K562 (cell line): Measurements from ENCODE around the gene TTYH2. TPM values are rescaled to one million over a fixed set of nuclear protein-coding genes. Genes with fewer than 3 reads are reported as not detected.
A peak's percentile ranks its signal among the peaks of the same experiment; 100 is the strongest.

Source experiments
- ATAC-seq: fragments of 200-7000 bp; cut with Tn5 transposase; 3 replicates; pipeline ENCODE4 v1.9.1; 2020; ENCODE audit warnings: moderate library complexity
- BruUV-seq: library from RNA; stranded (reverse); fragments of 400-500 nt; replicated peaks from 2 replicates; lab custom pipeline; 2021; lab: Mats Ljungman, UMichigan
- CTCF ChIA-PET: fragments of 300-600 bp; formaldehyde crosslinking; extraction: SDS; loops from one replicate; lab custom pipeline; 2021; ENCODE audit warnings: low intra/inter-chr PET ratio; lab: Yijun Ruan, JAX
- POLR2A ChIA-PET: fragments of 300-600, 350-650 bp; sonication (Branson Sonifier 250); formaldehyde crosslinking; extraction: SDS; loops from one replicate; lab custom pipeline; 2021; ENCODE audit warnings: antibody characterized with exemption, inconsistent platforms; lab: Yijun Ruan, JAX
- DNase-seq, 4 experiments: peaks; one replicate each; pipeline versions ENCODE4 v3.0.0 to v3.0.0-alpha.2; 2011 to 2018; ENCODE audit warnings: low spot score in 3 of 4, mixed read lengths in 3 of 4; ENCODE audit errors: extremely low read depth in 1 of 4
- FAIRE-seq: peaks from 2 replicates; lab custom pipeline; 2011; peaks lifted over from hg19 to GRCh38; lab: Jason Lieb, UNC
- H2AFZ ChIP-seq: 2 replicates; pipeline ENCODE4 v1.6.0; 2011; ENCODE audit warnings: low read depth, low read length, control low read depth, inconsistent platforms
- H3K27ac ChIP-seq: fragments of 200-600 bp; 3 replicates; pipeline ENCODE4 v1.8.0; 2011; ENCODE audit warnings: low read depth, mild to moderate bottlenecking, control low read depth, inconsistent platforms, low read length, moderate library complexity, mixed read lengths; ENCODE audit errors: extremely low read depth
- H3K27me3 ChIP-seq, 2 experiments: fragments of 300-600 bp in 1 of 2; 2 replicates in 1 of 2; 3 replicates in 1 of 2; pipeline versions ENCODE4 v1.6.0 to v1.8.0; 2011; ENCODE audit warnings: inconsistent platforms in 2 of 2, low read length in 2 of 2, mild to moderate bottlenecking in 1 of 2, mixed read lengths in 1 of 2, moderate library complexity in 1 of 2; ENCODE audit not compliant: control insufficient read depth in 2 of 2, insufficient read depth in 2 of 2
- H3K36me3 ChIP-seq: fragments of 300-600 bp; 3 replicates; pipeline ENCODE4 v1.8.0; 2011; ENCODE audit warnings: mild to moderate bottlenecking, low read length, inconsistent platforms; ENCODE audit not compliant: control insufficient read depth, insufficient read depth
- H3K4me1 ChIP-seq, 2 experiments: fragments of 200-600 bp in 1 of 2; replicated peaks in 1 of 2; 2 replicates in 1 of 2; 3 replicates in 1 of 2; pipeline versions ENCODE4 v1.5.1 to v1.8.0; 2011; ENCODE audit warnings: inconsistent platforms in 2 of 2, low read length in 2 of 2, mild to moderate bottlenecking in 1 of 2, mixed read lengths in 1 of 2, moderate library complexity in 1 of 2; ENCODE audit not compliant: control insufficient read depth in 2 of 2, insufficient read depth in 2 of 2
- H3K4me2 ChIP-seq: 2 replicates; pipeline ENCODE4 v1.6.1; 2011; ENCODE audit warnings: low read length, control low read depth, inconsistent platforms, mixed read lengths; ENCODE audit not compliant: insufficient read depth
- H3K4me3 ChIP-seq: fragments of 200-600 bp; sonication (generic), shearing (Covaris generic); 2 replicates; pipeline ENCODE4 v1.5.1; 2016; ENCODE audit warnings: control low read depth, inconsistent platforms
- H3K79me2 ChIP-seq: fragments of 200-600 bp; 3 replicates; pipeline ENCODE4 v1.8.0; 2011; ENCODE audit warnings: low read length, inconsistent platforms; ENCODE audit not compliant: control insufficient read depth, insufficient read depth
- H3K9ac ChIP-seq, 2 experiments: 2 replicates each; pipeline versions ENCODE4 v1.6.0 to v1.6.1; 2011; ENCODE audit warnings: low read depth in 2 of 2, low read length in 2 of 2, control low read depth in 1 of 2, inconsistent platforms in 1 of 2, mild to moderate bottlenecking in 1 of 2, mixed read lengths in 1 of 2; ENCODE audit not compliant: insufficient read depth in 1 of 2
- H3K9me1 ChIP-seq: one replicate; pipeline ENCODE4 v1.6.0; 2011; ENCODE audit warnings: inconsistent platforms, mild to moderate bottlenecking, low read length, moderate library complexity; ENCODE audit not compliant: control insufficient read depth, insufficient read depth
- H3K9me3 ChIP-seq: replicated peaks from 2 replicates; pipeline ENCODE4 v1.5.1; 2011; ENCODE audit warnings: low read depth, low read length, inconsistent platforms; ENCODE audit not compliant: control insufficient read depth, insufficient read depth
- H4K20me1 ChIP-seq: replicated peaks from 2 replicates; pipeline ENCODE4 v1.6.1; 2011; ENCODE audit warnings: low read length, inconsistent platforms, mixed read lengths; ENCODE audit not compliant: control insufficient read depth, insufficient read depth
- CBFA2T3 ChIP-seq: fragments of 450-650 bp; IDR thresholded peaks from 2 replicates; pipeline ENCODE4 v1.6.1; 2017
- EGR1 ChIP-seq: fragments of 450-650 bp; conservative IDR thresholded peaks from 2 replicates; pipeline ENCODE4 v1.6.1; 2017; ENCODE audit warnings: mild to moderate bottlenecking
- HNRNPL ChIP-seq: fragments of 200-400 bp; formaldehyde crosslinking; IDR thresholded peaks from 2 replicates; pipeline ENCODE4 v1.6.1; 2017; ENCODE audit warnings: low read depth, mild to moderate bottlenecking, low read length
- HOMEZ ChIP-seq: fragments of 250-450 bp; sonication (Bioruptor Pico); IDR thresholded peaks from 2 replicates; pipeline ENCODE4 v1.4.0; 2020; ENCODE audit warnings: mild to moderate bottlenecking, moderate library complexity
- KDM1A ChIP-seq, 2 experiments: fragments of 450-650 bp; IDR thresholded peaks; 2 replicates each; pipeline ENCODE4 v1.6.1; 2016; ENCODE audit warnings: mild to moderate bottlenecking in 2 of 2
- MEIS2 ChIP-seq: fragments of 450-650 bp; IDR thresholded peaks from 2 replicates; pipeline ENCODE4 v1.6.1; 2014; ENCODE audit warnings: mild to moderate bottlenecking; ENCODE audit not compliant: partially characterized antibody
- MTA2 ChIP-seq: fragments of 450-650 bp; IDR thresholded peaks from 2 replicates; pipeline ENCODE4 v1.6.1; 2016; ENCODE audit warnings: low read depth
- MYC ChIP-seq, 2 experiments: fragments of 250-450 bp in 1 of 2; sonication (Bioruptor Pico) in 1 of 2; IDR thresholded peaks; 2 replicates each; pipeline versions ENCODE4 v1.5.1 to v1.6.1; 2012 to 2021; ENCODE audit warnings: low read depth in 2 of 2, borderline replicate concordance in 1 of 2, improper control_type of control experiment in 1 of 2, low read length in 1 of 2, mild to moderate bottlenecking in 1 of 2, moderate library complexity in 1 of 2
- RFX1 ChIP-seq: fragments of 450-650 bp; IDR thresholded peaks from 2 replicates; pipeline ENCODE4 v1.6.1; 2016; ENCODE audit warnings: mild to moderate bottlenecking, moderate library complexity
- RHOXF2B ChIP-seq: fragments of 250-450 bp; sonication (Bioruptor Pico); conservative IDR thresholded peaks from 2 replicates; pipeline ENCODE4 v1.5.1; 2021
- TBL1XR1 ChIP-seq, 2 experiments: IDR thresholded peaks; 2 replicates each; pipeline ENCODE4 v1.6.1; 2012; ENCODE audit warnings: improper control_type of control experiment in 2 of 2, low read length in 2 of 2, mild to moderate bottlenecking in 1 of 2
- ZFP36 ChIP-seq: fragments of 150-350 bp; IDR thresholded peaks from 2 replicates; pipeline ENCODE4 v1.6.1; 2018; ENCODE audit warnings: low read length, low read depth; ENCODE audit not compliant: partially characterized antibody
- ZNF217 ChIP-seq: sonication (generic); formaldehyde crosslinking; IDR thresholded peaks from 2 replicates; pipeline ENCODE4 v1.8.0; 2022; ENCODE audit warnings: mild to moderate bottlenecking, missing genetic modification reagents
- WGBS: fragments of 100-300 bp; shearing (Covaris generic); methylation state at CpG from one replicate; pipeline ENCODE4 v1.1.6; 2016; ENCODE audit warnings: low coverage, mixed read lengths; ENCODE audit not compliant: insufficient coverage; ENCODE audit errors: missing lambda C conversion rate; 5-methylcytosine and 5-hydroxymethylcytosine counted together
- in situ Hi-C: fragments of 300-500 bp; cut with MboI; formaldehyde crosslinking; loops from 4 replicates; pipeline ENCODE4 v1.15.0; 2018; ENCODE audit warnings: inconsistent platforms, mixed read lengths
- intact Hi-C: fragments of 100-400 bp; cut with micrococcal nuclease; formaldehyde crosslinking; loops from 2 replicates; pipeline ENCODE4 v1.14.2; 2022
- polyA plus RNA-seq, 8 experiments: library from polyadenylated mRNA; depleted of rRNA in 4 of 8; stranded (reverse) in 5 of 8; unstranded in 3 of 8; fragments of >200 nt; fragmentation: Nextera tagmentation in 2 of 8; fragmentation: Illumina TruSeq in 1 of 8; extraction: Ambion mirVana in 2 of 8; extraction: Trizol in 1 of 8; gene quantifications; 2 replicates each; pipeline versions ENCODE4 v1.2.1 to v1.2.3, GENCODE V29; 2011 to 2014; ENCODE audit warnings: inconsistent platforms in 1 of 8, missing spikeins in 1 of 8
- total RNA-seq, 7 experiments: library from RNA; depleted of rRNA in 6 of 7; stranded (reverse); fragments of >200 nt in 6 of 7; fragmentation: Illumina TruSeq in 2 of 7; extraction: Trizol in 2 of 7; gene quantifications; 2 replicates each; pipeline versions ENCODE4 v1.2.1 to v1.2.3, GENCODE V29; 2011 to 2021; ENCODE audit warnings: low replicate concordance in 1 of 7
- TF ChIP-seq, protein P1 (sequence below): fragments of 250-450 bp; sonication (Bioruptor Pico); IDR thresholded peaks from 2 replicates; pipeline ENCODE4 v1.9.0; 2021; ENCODE audit warnings: mild to moderate bottlenecking

Gene TTYH2
- total and polyA plus RNA-seq, 9 of the 15 experiments (the other 6 are each of a cell fraction or from before 2014, with no cell fraction given): 0.03 to 2.0 (median 0.91) TPM

- peak; percentile 47; the same call in 1 of the 2 replicates for TF ChIP-seq HNRNPL
- peak; percentile 49; the same call in 1 of the 2 replicates for TF ChIP-seq MYC (IDR thresholded peaks at IDR 0.05; ENCODE audit: low read depth, low read length)
- no peak for TF ChIP-seq MYC (CRISPR knock-in tag; IDR thresholded peaks at IDR 0.05; ENCODE audit: borderline replicate concordance, low read depth)
Observed at GRCh38 chr17:74296548-74296936, 83.2 kb downstream of the TTYH2 start (continued).

GRCh38 chr17:74297941-74298340, 84.6 kb downstream of the TTYH2 start:
- H3K4me3 ChIP-seq: no peak overlapping the region
- H4K20me1 ChIP-seq: no peaks in the 10 kb centered on the region
- intact Hi-C loops: no loop called here
- H3K4me1 ChIP-seq: peaks cover 14 to 21% of the 10 kb centered on the region in 2 experiments; a peak in 4 of 5 replicates
- no TSS peak for BruUV-seq
- WGBS: 53% methylated on average over 4 of the region's 4 CpGs
- peak overlapping the region in 1 of 2 experiments; percentile 56; a peak in 1 of 4 replicates for H3K9ac ChIP-seq
- POLR2A ChIA-PET: interaction anchor here (1.7 kb wide), 1 partner anchor 11 kb away, joined by 3 read pairs; no protein-coding TSS in a partner anchor
- CTCF ChIA-PET: no interaction called here
- no peak overlapping the region for H3K4me2 ChIP-seq
- H3K27me3 ChIP-seq: no peaks in the 10 kb centered on the region
- in situ Hi-C loops: no loop called here
- H3K9me1 ChIP-seq: no peaks in the 10 kb centered on the region
- H3K36me3 ChIP-seq: no peaks in the 10 kb centered on the region
- no peak for FAIRE-seq
- no peaks in the 10 kb centered on the region for H3K79me2 ChIP-seq
- no peaks in the 10 kb centered on the region for H3K9me3 ChIP-seq
- no peak for ATAC-seq
- no peak for DNase-seq
- H2AFZ ChIP-seq: peak overlapping the region; percentile 34
- no peak for TF ChIP-seq TBL1XR1 (IDR thresholded peaks at IDR 0.05; ENCODE audit: low read length in 2 of 2)
- TF ChIP-seq MTA2: no peak
- no peak for TF ChIP-seq ZNF217 (CRISPR knock-in tag)
- no peak for TF ChIP-seq EGR1
- TF ChIP-seq, protein P1, sequence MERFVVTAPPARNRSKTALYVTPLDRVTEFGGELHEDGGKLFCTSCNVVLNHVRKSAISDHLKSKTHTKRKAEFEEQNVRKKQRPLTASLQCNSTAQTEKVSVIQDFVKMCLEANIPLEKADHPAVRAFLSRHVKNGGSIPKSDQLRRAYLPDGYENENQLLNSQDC (CRISPR knock-in tag): no peak
- TF ChIP-seq MEIS2: no peak
- no peak for TF ChIP-seq RFX1
- TF ChIP-seq CBFA2T3: no peak
- TF ChIP-seq HOMEZ (CRISPR knock-in tag): no peak
- TF ChIP-seq KDM1A (IDR thresholded peaks at IDR 0.05): no peak
- TF ChIP-seq ZFP36: no peak
- no peak for TF ChIP-seq RHOXF2B (CRISPR knock-in tag)
- TF ChIP-seq, all 486 proteins: peak for 0
- H3K27ac ChIP-seq: no peak overlapping the region
